PC-9 (cell line): ENCODE results near the gene SUPT3H. TPM values are rescaled to one million over a fixed set of nuclear protein-coding genes. Genes with fewer than 3 reads are reported as not detected.

Experiments used
- BruUV-seq: library from RNA; stranded (reverse); fragments of 400-500 nt; replicated peaks from 2 replicates; lab custom pipeline; 2021; lab: Mats Ljungman, UMichigan
- CTCF ChIA-PET: fragments of 300-600 bp; sonication (Branson Sonifier 250); formaldehyde crosslinking; loops from one replicate; lab custom pipeline; 2022; ENCODE audit warnings: antibody characterized with exemption; lab: Charles Lee
- POLR2A ChIA-PET: fragments of 300-600 bp; sonication (Branson Sonifier 250); formaldehyde crosslinking; loops from one replicate; lab custom pipeline; 2022; ENCODE audit warnings: antibody characterized with exemption; ENCODE audit not compliant: unreplicated experiment; lab: Charles Lee
- DNase-seq, 2 experiments: peaks; one replicate each; pipeline versions ENCODE4 v3.0.0 to v3.0.0-alpha.2; 2015 to 2022; ENCODE audit warnings: mixed read lengths in 1 of 2
- H2AFZ ChIP-seq: fragments of 200-600 bp; sonication (generic); 2 replicates; pipeline ENCODE4 v1.8.1; 2017; ENCODE audit warnings: antibody characterized with exemption
- H3F3A ChIP-seq: fragments of 200-600 bp; sonication (generic); 2 replicates; pipeline ENCODE4 v1.8.1; 2017; ENCODE audit warnings: antibody characterized with exemption, mild to moderate bottlenecking, low read depth; ENCODE audit not compliant: insufficient read depth
- H3K27ac ChIP-seq: fragments of 200-600 bp; sonication (generic); 2 replicates; pipeline ENCODE4 v1.6.1; 2016; ENCODE audit warnings: mixed run types
- H3K27me3 ChIP-seq: fragments of 200-600 bp; sonication (generic); 2 replicates; pipeline ENCODE4 v1.6.1; 2016; ENCODE audit warnings: low read depth, mixed run types; ENCODE audit not compliant: insufficient read depth
- H3K36me3 ChIP-seq: fragments of 200-600 bp; sonication (generic); 2 replicates; pipeline ENCODE4 v1.6.1; 2016; ENCODE audit warnings: low read depth, mixed run types
- H3K4me1 ChIP-seq: fragments of 200-600 bp; sonication (generic); replicated peaks from 2 replicates; pipeline ENCODE4 v1.6.1; 2016; ENCODE audit warnings: mixed run types; ENCODE audit not compliant: insufficient read depth
- H3K4me2 ChIP-seq: fragments of 200-600 bp; sonication (generic); 2 replicates; pipeline ENCODE4 v1.6.1; 2017; ENCODE audit warnings: mixed run types
- H3K4me3 ChIP-seq: fragments of 200-600 bp; sonication (generic); 2 replicates; pipeline ENCODE4 v1.6.1; 2016; ENCODE audit warnings: mixed run types
- H3K79me2 ChIP-seq: fragments of 200-600 bp; sonication (generic); 2 replicates; pipeline ENCODE4 v1.6.1; 2017; ENCODE audit warnings: low read depth, mixed run types
- H3K9me2 ChIP-seq: fragments of 200-600 bp; sonication (generic); 2 replicates; pipeline ENCODE4 v1.8.1; 2017; ENCODE audit warnings: mild to moderate bottlenecking; ENCODE audit not compliant: insufficient read depth
- H3K9me3 ChIP-seq: fragments of 200-600 bp; sonication (generic); 2 replicates; pipeline ENCODE4 v1.8.1; 2016; ENCODE audit warnings: low read depth; ENCODE audit not compliant: insufficient read depth
- H4K20me1 ChIP-seq: fragments of 200-600 bp; sonication (generic); 2 replicates; pipeline ENCODE4 v1.8.1; 2017; ENCODE audit not compliant: insufficient read depth
- EZH2 ChIP-seq: fragments of 200-600 bp; sonication (generic); IDR thresholded peaks from 2 replicates; pipeline ENCODE4 v1.8.0; 2017; ENCODE audit warnings: antibody characterized with exemption, low read depth
- intact Hi-C: fragments of 100-400 bp; cut with micrococcal nuclease; formaldehyde crosslinking; loops from one replicate; pipeline ENCODE4 v1.10.0; 2022; ENCODE audit not compliant: unreplicated experiment
- total RNA-seq: library from RNA; stranded (reverse); gene quantifications from 2 replicates; pipeline ENCODE4 v1.2.3, GENCODE V29; 2021
- TF ChIP-seq, protein P1 (sequence below): fragments of 200-600 bp; sonication (generic); conservative IDR thresholded peaks from 2 replicates; pipeline ENCODE4 v1.6.1; 2017; ENCODE audit warnings: mixed run types, antibody characterized with exemption, mild to moderate bottlenecking, moderate library complexity

The SUPT3H gene
- total RNA-seq, 1 experiment from 2014 or later = 9.2 TPM

DNA sequence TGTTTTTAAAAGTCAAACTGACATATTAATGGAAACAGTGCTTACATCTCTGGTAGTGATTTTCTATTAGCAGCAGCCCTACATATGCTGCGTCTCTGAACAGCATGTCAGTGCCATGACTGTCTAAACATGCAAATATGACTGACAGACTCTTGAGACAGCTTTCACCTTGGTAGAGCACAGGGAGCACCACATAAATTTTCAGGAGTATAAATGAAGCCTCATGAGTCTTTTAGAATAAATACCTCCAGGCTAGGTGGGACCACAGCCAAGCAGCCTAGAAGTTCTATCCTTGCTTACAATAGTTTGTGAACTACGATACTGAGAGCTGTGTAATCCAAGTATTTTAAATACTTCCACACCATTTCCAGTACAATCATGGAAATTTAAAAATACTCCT is 460.3 kb downstream of the SUPT3H start:
- DNase-seq = no peak
- Histone ChIP-seq H3K9me2 (no peaks in the 10 kb centered on the region), H3K36me3 (no peaks in the 10 kb centered on the region), H3K27ac (no peak overlapping the region), H3K4me3 (no peak overlapping the region), H3F3A (no peaks in the 10 kb centered on the region), H3K4me2 (no peak overlapping the region), H2AFZ (no peak overlapping the region), H3K4me1 (no peaks in the 10 kb centered on the region), H4K20me1 (no peaks in the 10 kb centered on the region), H3K79me2 (no peaks in the 10 kb centered on the region), H3K9me3 (no peaks in the 10 kb centered on the region), H3K27me3 (no peaks in the 10 kb centered on the region)
- intact Hi-C loops = no loop called here
- TF ChIP-seq, protein P1, sequence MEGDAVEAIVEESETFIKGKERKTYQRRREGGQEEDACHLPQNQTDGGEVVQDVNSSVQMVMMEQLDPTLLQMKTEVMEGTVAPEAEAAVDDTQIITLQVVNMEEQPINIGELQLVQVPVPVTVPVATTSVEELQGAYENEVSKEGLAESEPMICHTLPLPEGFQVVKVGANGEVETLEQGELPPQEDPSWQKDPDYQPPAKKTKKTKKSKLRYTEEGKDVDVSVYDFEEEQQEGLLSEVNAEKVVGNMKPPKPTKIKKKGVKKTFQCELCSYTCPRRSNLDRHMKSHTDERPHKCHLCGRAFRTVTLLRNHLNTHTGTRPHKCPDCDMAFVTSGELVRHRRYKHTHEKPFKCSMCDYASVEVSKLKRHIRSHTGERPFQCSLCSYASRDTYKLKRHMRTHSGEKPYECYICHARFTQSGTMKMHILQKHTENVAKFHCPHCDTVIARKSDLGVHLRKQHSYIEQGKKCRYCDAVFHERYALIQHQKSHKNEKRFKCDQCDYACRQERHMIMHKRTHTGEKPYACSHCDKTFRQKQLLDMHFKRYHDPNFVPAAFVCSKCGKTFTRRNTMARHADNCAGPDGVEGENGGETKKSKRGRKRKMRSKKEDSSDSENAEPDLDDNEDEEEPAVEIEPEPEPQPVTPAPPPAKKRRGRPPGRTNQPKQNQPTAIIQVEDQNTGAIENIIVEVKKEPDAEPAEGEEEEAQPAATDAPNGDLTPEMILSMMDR = no peak
- TF ChIP-seq EZH2 = no peak
- ChIA-PET CTCF (no interaction called here), POLR2A (no interaction called here)
- no TSS peak for BruUV-seq

DNA sequence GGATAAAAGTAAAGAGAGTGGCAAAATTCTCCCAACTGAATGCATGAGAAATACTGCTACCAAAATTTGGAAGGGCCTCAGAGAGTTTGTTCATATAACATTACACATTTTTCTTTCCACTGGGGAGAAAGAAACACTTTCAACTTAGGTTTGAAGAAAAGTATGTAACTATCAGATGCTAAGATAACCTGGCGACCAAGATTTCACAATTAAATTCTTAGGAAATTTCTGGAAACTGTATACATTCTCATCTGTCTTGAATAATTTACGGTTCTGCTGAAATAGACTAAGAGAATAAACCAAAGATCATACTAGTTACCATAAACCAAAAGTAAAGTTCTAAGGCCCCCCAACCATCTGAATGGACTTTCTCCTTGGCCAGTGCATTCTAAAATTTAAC is 462.6 kb downstream of the SUPT3H start:
- Histone ChIP-seq H3K4me1 (no peaks in the 10 kb centered on the region), H3K4me3 (no peak overlapping the region), H3K27ac (no peak overlapping the region), H3K4me2 (no peak overlapping the region), H3K79me2 (no peaks in the 10 kb centered on the region), H3K9me3 (no peaks in the 10 kb centered on the region), H3K36me3 (no peaks in the 10 kb centered on the region), H4K20me1 (no peaks in the 10 kb centered on the region), H2AFZ (no peak overlapping the region), H3K27me3 (no peaks in the 10 kb centered on the region), H3K9me2 (no peaks in the 10 kb centered on the region), H3F3A (no peaks in the 10 kb centered on the region)
- CTCF ChIA-PET = no interaction called here
- DNase-seq = no peak
- intact Hi-C loops = no loop called here
- BruUV-seq = no TSS peak
- TF ChIP-seq, protein P1 = no peak
- no peak for TF ChIP-seq EZH2
- POLR2A ChIA-PET = no interaction called here

DNA sequence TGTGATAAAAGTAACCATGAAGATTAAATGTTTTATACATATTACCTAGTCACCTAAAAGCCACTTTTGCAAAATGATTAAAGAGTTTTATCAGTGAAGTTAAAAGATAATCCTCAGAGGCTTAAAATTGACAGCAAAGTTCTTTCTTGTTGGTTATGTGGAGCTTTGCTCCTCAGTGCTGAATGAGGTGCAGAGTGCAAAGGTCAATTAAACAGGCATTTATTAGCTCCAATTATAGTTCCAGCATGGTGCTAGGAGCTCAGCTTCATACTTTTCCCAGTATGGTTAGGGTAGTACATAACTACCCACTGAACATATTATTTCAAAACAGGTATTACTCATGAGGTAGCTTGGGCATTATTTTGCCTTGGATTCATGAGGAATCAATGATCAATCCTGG is 463.6 kb downstream of the SUPT3H start:
- TF ChIP-seq, protein P1 = no peak
- TF ChIP-seq EZH2 = no peak
- no peak overlapping the region for H2AFZ ChIP-seq
- no TSS peak for BruUV-seq
- H3K36me3 ChIP-seq = no peaks in the 10 kb centered on the region
- no peaks in the 10 kb centered on the region for H3K4me1 ChIP-seq
- H3K79me2 ChIP-seq = no peaks in the 10 kb centered on the region
- no peaks in the 10 kb centered on the region for H3K9me2 ChIP-seq
- no peak overlapping the region for H3K27ac ChIP-seq
- H3F3A ChIP-seq = no peaks in the 10 kb centered on the region
- no peaks in the 10 kb centered on the region for H4K20me1 ChIP-seq
- DNase-seq = no peak
- no peak overlapping the region for H3K4me2 ChIP-seq
- ChIA-PET CTCF (no interaction called here), POLR2A (no interaction called here)
- no peaks in the 10 kb centered on the region for H3K27me3 ChIP-seq
- no peaks in the 10 kb centered on the region for H3K9me3 ChIP-seq
- intact Hi-C loops = no loop called here
- no peak overlapping the region for H3K4me3 ChIP-seq
